Measurements from ENCODE around the gene OSCP1.

- TF ChIP-seq CTCF (conservative IDR thresholded peaks at IDR 0.05) = no peak
- no peak; the same call in 1 of the 2 replicates for TF ChIP-seq ZFX (IDR thresholded peaks at IDR 0.05)
Observed at GRCh38 chr1:36384542-36385409, 65.5 kb downstream of the OSCP1 start.
